Left ventricle myocardium inferior (tissue), 1 donor: ENCODE results near the gene GPM6B. TPM values are rescaled to one million over a fixed set of nuclear protein-coding genes. Genes with fewer than 3 reads are reported as not detected.

Source experiments
- DNase-seq: peaks from one replicate; pipeline ENCODE4 v3.0.0-alpha.2; 2020
- H3K27ac ChIP-seq: fragments of 200-600 bp; replicated peaks from 2 replicates; pipeline ENCODE4 v1.8.0; 2021
- H3K27me3 ChIP-seq: fragments of 200-600 bp; 2 replicates; pipeline ENCODE4 v1.8.0; 2021; ENCODE audit warnings: low read depth
- H3K36me3 ChIP-seq: fragments of 200-600 bp; 2 replicates; pipeline ENCODE4 v1.8.0; 2021
- H3K4me1 ChIP-seq: fragments of 200-600 bp; 2 replicates; pipeline ENCODE4 v1.8.0; 2021
- H3K4me3 ChIP-seq: fragments of 200-600 bp; 2 replicates; pipeline ENCODE4 v1.8.0; 2021; ENCODE audit warnings: mild to moderate bottlenecking, moderate library complexity
- H3K9me3 ChIP-seq: fragments of 200-600 bp; replicated peaks from 2 replicates; pipeline ENCODE4 v1.8.0; 2021
- CTCF ChIP-seq: fragments of 200-600 bp; IDR thresholded peaks from 2 replicates; pipeline ENCODE4 v1.8.0; 2021; ENCODE audit warnings: antibody characterized with exemption, mild to moderate bottlenecking, borderline replicate concordance
- intact Hi-C: fragments of 100-400 bp; cut with micrococcal nuclease; formaldehyde crosslinking; loops from one replicate; pipeline ENCODE4 v1.11.0; 2022
- total RNA-seq: library from RNA; stranded (reverse); fragmentation: NEBNext Ultra II Directional; extraction: Animal tissue kit (Norgen Biotek cat#: 25700); gene quantifications from one replicate; pipeline ENCODE4 v1.2.1, GENCODE V29; 2021
- donor health status: DM: no; HTN: yes; CAD: no; lungs with severe emphysema.

GPM6B gene
- total RNA-seq, 1 donor from 2014 or later: 4.5 TPM

DNA sequence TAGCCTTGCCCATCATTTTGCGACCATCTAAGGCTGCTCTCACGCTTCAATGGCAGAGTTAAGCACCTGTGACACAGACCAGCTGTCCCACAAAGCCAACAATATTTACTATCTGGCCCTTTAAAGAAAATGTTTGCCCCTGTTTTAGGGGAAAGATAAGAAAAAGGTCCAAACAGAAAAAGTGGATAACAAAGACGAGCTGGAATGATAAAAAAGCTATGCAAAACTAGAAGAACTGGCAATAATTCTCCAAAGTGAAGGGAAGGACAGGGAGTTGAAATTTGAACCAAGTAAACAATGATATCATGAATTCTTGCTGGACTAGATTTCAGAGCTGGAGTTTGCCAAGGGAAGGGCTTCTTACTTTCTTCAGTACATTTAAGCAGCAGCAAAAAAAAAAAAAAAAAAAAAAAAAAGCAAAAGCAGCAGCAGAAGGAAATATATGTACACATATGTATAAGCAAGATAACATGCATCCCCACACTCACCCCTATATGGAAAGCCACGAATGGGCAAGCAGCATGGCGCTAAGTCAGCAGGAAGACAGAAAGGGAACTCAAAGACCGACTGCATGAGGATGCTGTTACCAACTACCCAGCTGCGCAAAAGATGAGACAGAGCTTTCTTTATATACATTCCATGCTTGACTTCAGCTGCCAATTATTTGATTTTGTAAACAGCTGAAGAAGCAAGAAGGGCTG, 94.9 kb downstream of the GPM6B start:
- Histone ChIP-seq H3K36me3 (no peaks in the 10 kb centered on the region), H3K27me3 (no peaks in the 10 kb centered on the region), H3K4me3 (no peak overlapping the region), H3K4me1 (peaks cover 22% of the 10 kb centered on the region), H3K27ac (peak overlapping the region; percentile 19), H3K9me3 (no peaks in the 10 kb centered on the region)
- TF ChIP-seq CTCF: no peak
- no peak for DNase-seq
- intact Hi-C loops: no loop called here

DNA sequence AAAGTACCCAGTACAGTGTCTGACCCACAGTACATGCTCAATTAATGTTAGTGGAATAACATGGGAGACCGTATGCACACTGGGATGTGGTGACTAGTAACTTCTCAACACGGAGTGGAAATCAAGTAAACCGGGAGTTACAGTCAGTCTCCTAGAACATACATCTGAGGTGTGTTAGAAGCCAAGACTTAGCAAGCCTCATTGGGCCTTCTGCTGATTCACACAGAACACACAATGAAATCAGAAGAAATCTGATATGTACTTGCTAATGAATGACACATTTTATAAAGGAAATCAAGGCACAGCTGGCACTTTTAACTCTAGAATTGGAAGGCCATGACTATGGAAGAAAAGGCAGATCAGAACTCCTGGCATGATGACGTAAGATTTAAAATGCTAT, 95.5 kb downstream of the GPM6B start:
- intact Hi-C loops: no loop called here
- no peak for DNase-seq
- H3K4me1 ChIP-seq: peaks cover 22% of the 10 kb centered on the region
- peaks cover under 1% of the 10 kb centered on the region for H3K36me3 ChIP-seq
- TF ChIP-seq CTCF: no peak
- H3K9me3 ChIP-seq: no peaks in the 10 kb centered on the region
- no peaks in the 10 kb centered on the region for H3K27me3 ChIP-seq
- no peak overlapping the region for H3K4me3 ChIP-seq
- H3K27ac ChIP-seq: peak overlapping the region; percentile 19

Other genes with a start within 250 kb of the GPM6B start
- not detected for gene EGFL6, start 247.5 kb downstream of the GPM6B start, total RNA-seq
- gene TCEANC, start 164.0 kb downstream of the GPM6B start, total RNA-seq: 7.9 TPM
- gene RAB9A, start 128.0 kb downstream of the GPM6B start, total RNA-seq: 22.2 TPM
- gene TRAPPC2, start 82.5 kb downstream of the GPM6B start, total RNA-seq: 7.2 TPM
- 10.6 TPM for gene OFD1, start 82.3 kb downstream of the GPM6B start, total RNA-seq
- 12.6 TPM for gene GEMIN8, start 212.8 kb upstream of the GPM6B start, total RNA-seq